ENCODE results near the gene PHF19. TPM values are rescaled to one million over a fixed set of nuclear protein-coding genes. Genes with fewer than 3 reads are reported as not detected.

The PHF19 gene
- total RNA-seq, 1 experiment from 2014 or later, result 73.4 TPM

Other genes starting within 250 kb of the PHF19 start
- 10.5 and 11.1 TPM in 2 replicates for gene MEGF9, start 162.7 kb downstream of the PHF19 start, total RNA-seq (2014; rRNA removed; shearing (Covaris generic))
- 11.5 and 23.1 TPM in 2 replicates for gene FBXW2, start 83.8 kb downstream of the PHF19 start, total RNA-seq (2014; rRNA removed; shearing (Covaris generic))
- 33.6 and 35.3 TPM in 2 replicates for gene PSMD5, start 34.3 kb downstream of the PHF19 start, total RNA-seq (2014; rRNA removed; shearing (Covaris generic))
- 3.1 and 3.4 TPM in 2 replicates for gene TRAF1, start 49.6 kb upstream of the PHF19 start, total RNA-seq (2014; rRNA removed; shearing (Covaris generic))
- gene C5, start 173.1 kb upstream of the PHF19 start, total RNA-seq (2014; rRNA removed; shearing (Covaris generic)), result 6.2 and 8.4 TPM in 2 replicates
- 16.9 and 19.5 TPM in 2 replicates for gene CNTRL, start 197.8 kb upstream of the PHF19 start, total RNA-seq (2014; rRNA removed; shearing (Covaris generic))

Data from RPMI7951 (cell line).